Kidney (tissue), 14 donors: ENCODE measurements around the gene AMDHD2. TPM values are rescaled to one million over a fixed set of nuclear protein-coding genes. Genes with fewer than 3 reads are reported as not detected.
A peak's percentile ranks its signal among the peaks of the same experiment; 100 is the strongest.

Source experiments
- DNase-seq, 5 donors: peaks; one replicate each; pipeline ENCODE4 v3.0.0-alpha.2; 2013 to 2020
- FAIRE-seq: peaks from 2 replicates; lab custom pipeline; 2012; peaks lifted over from hg19 to GRCh38; lab: Jason Lieb, UNC
- H3K27ac ChIP-seq, 2 donors: one replicate each; pipeline ENCODE4 v1.7.0; 2013; ENCODE audit warnings: low read depth in 2 of 2, low read length in 2 of 2, inconsistent platforms in 1 of 2
- H3K27me3 ChIP-seq: one replicate; pipeline ENCODE4 v1.7.1; 2013; ENCODE audit warnings: low read length, inconsistent platforms; ENCODE audit not compliant: control insufficient read depth, insufficient read depth
- H3K36me3 ChIP-seq, 3 donors: one replicate each; pipeline versions ENCODE4 v1.7.0 to v1.7.1; 2013; ENCODE audit warnings: low read length in 3 of 3, control low read depth in 1 of 3, inconsistent platforms in 1 of 3; ENCODE audit not compliant: insufficient read depth in 3 of 3, control insufficient read depth in 2 of 3
- H3K4me1 ChIP-seq, 3 donors: one replicate each; pipeline versions ENCODE4 v1.7.0 to v1.7.1; 2013; ENCODE audit warnings: low read length in 3 of 3, inconsistent platforms in 1 of 3, low read depth in 1 of 3; ENCODE audit not compliant: control insufficient read depth in 2 of 3, insufficient read depth in 2 of 3
- H3K4me3 ChIP-seq, 3 donors: one replicate each; pipeline versions ENCODE4 v1.7.0 to v1.8.1; 2013; ENCODE audit warnings: low read length in 3 of 3, control low read depth in 1 of 3, inconsistent platforms in 1 of 3
- H3K9ac ChIP-seq, 3 donors: one replicate each; pipeline versions ENCODE4 v1.7.0 to v1.7.1; 2013; ENCODE audit warnings: low read length in 3 of 3, control low read depth in 1 of 3, inconsistent platforms in 1 of 3
- H3K9me3 ChIP-seq, 3 donors: one replicate each; pipeline versions ENCODE4 v1.7.0 to v1.7.1; 2013; ENCODE audit warnings: low read length in 3 of 3, control low read depth in 1 of 3, inconsistent platforms in 1 of 3; ENCODE audit not compliant: control insufficient read depth in 2 of 3, insufficient read depth in 1 of 3
- CTCF ChIP-seq: IDR thresholded peaks from 3 replicates; pipeline ENCODE4 v1.5.1; 2012; ENCODE audit warnings: mild to moderate bottlenecking, moderate library complexity, borderline replicate concordance; ENCODE audit not compliant: insufficient read depth; ENCODE audit errors: extremely low read depth
- intact Hi-C: fragments of 100-400 bp; cut with DNase I; formaldehyde crosslinking; loops from one replicate; pipeline ENCODE4 v1.11.1; 2022
- polyA plus RNA-seq: library from polyadenylated mRNA; stranded (reverse); fragments of 350-450 nt; fragmentation: Illumina TruSeq; extraction: RNeasy Lipid Tissue Mini Kit (QIAGEN cat#74804); gene quantifications from one replicate; pipeline ENCODE4 v1.2.3, GENCODE V29; 2014; ENCODE audit warnings: low read depth, low replicate concordance; ENCODE audit not compliant: insufficient read depth
- total RNA-seq: library from RNA; stranded (reverse); fragmentation: NEBNext Ultra II Directional; extraction: Animal tissue kit (Norgen Biotek cat#: 25700); gene quantifications from one replicate; pipeline ENCODE4 v1.2.1, GENCODE V29; 2021
- donor health status: control.
- donor health status: control.
- donor health status: control.
- donor health status: control.
- donor health status: control.
- donor health status: DM: yes; HTN: yes; CAD: no.
- donor health status: Normal renal cell carcinoma (clear cell type).

AMDHD2 gene
- total and polyA plus RNA-seq, 2 donors from 2014 or later = 51.8 to 52.1 TPM

GRCh38 chr16:2500430-2500917 is 19.7 kb upstream of the AMDHD2 start:
- no peak for TF ChIP-seq CTCF
- H3K27ac ChIP-seq = peak overlapping the region; percentile 41 to 50
- H3K36me3 ChIP-seq = no peaks in the 10 kb centered on the region
- H3K9me3 ChIP-seq = no peaks in the 10 kb centered on the region
- H3K4me3 ChIP-seq = peak overlapping the region in 1 of 3 donors; percentile 67
- H3K9ac ChIP-seq = peak overlapping the region in 1 of 3 donors; percentile 26
- DNase-seq = peak in 2 of 5 donors; percentile 61 to 74
- FAIRE-seq = no peak
- peaks cover 0 to 54% (median 9%) of the 10 kb centered on the region in 3 donors for H3K4me1 ChIP-seq
- intact Hi-C loops = no loop called here
- no peaks in the 10 kb centered on the region for H3K27me3 ChIP-seq

GRCh38 chr16:2500918-2501750 is 19.0 kb upstream of the AMDHD2 start:
- Histone ChIP-seq H3K4me3 (peak overlapping the region in 2 of 3 donors; percentile 16 to 67), H3K9me3 (no peaks in the 10 kb centered on the region), H3K27me3 (no peaks in the 10 kb centered on the region), H3K36me3 (no peaks in the 10 kb centered on the region), H3K27ac (peak overlapping the region; percentile 41 to 50), H3K4me1 (peaks cover 0 to 54% (median 9%) of the 10 kb centered on the region in 3 donors), H3K9ac (peak overlapping the region in 1 of 3 donors; percentile 26)
- intact Hi-C loops = no loop called here
- FAIRE-seq (no peak), DNase-seq (peak; percentile 94 to 96 (median 95))
- TF ChIP-seq CTCF = peak; percentile 98

GRCh38 chr16:2501946-2502895 is 17.9 kb upstream of the AMDHD2 start:
- Histone ChIP-seq H3K9me3 (no peaks in the 10 kb centered on the region), H3K36me3 (no peaks in the 10 kb centered on the region), H3K4me3 (peak overlapping the region; percentile 11 to 67 (median 36)), H3K27me3 (no peaks in the 10 kb centered on the region), H3K4me1 (peaks cover 0 to 46% (median 9%) of the 10 kb centered on the region in 3 donors), H3K9ac (peak overlapping the region in 1 of 3 donors; percentile 58), H3K27ac (peak overlapping the region; percentile 9 to 68)
- TF ChIP-seq CTCF = no peak
- FAIRE-seq = no peak
- intact Hi-C loops = no loop called here
- DNase-seq = peak in 2 of 5 donors; percentile 65 to 79
